Measurements from ENCODE around the gene SETD4.
A peak's percentile ranks its signal among the peaks of the same experiment; 100 is the strongest.

The SETD4 gene

DNA sequence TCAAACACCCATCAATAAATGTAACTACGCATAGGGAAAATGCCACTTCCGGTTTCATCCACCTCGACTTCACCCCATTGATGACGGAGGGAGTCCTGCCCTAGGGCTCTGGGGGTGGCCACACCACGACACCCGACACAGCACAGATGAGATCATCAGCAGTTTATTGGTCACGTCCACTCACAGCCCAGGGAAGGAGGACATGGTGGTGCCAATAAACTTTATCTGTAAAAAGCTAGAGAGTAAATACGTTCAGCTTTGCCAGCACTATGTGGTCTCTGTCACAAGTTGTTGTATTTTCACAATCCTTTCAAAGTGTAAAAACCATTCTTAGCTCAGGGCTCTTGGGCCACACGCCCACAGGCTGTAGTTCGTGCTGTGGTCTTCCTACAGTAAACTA is 16.3 kb downstream of the SETD4 start:
- DNase-seq, result no peak

GRCh38 chr21:36041910-36042309 is 18.4 kb downstream of the SETD4 start:
- DNase-seq, result no peak

DNA sequence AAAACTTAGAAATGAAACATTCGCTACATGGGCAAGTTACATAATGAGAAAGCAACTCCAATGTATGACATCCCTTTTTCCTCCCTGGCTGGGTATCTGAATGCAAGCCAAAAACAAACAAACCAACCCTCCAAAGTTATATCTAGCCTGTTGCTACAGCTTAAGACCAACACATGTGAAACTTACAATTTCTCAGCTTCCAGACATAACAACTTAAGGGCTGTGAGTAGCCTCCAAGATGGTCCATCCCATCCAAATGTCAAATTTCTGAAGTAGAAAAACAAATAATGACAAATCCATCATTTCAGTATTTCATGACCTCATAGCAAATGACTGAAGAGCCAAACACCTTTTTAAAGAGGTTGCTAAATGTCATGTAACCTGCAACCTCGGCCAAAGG is 19.9 kb downstream of the SETD4 start:
- DNase-seq, result no peak

- DNase-seq, result no peak
Measured at GRCh38 chr21:36039861-36040260, 20.5 kb downstream of the SETD4 start.

GRCh38 chr21:36038701-36039497 is 21.4 kb downstream of the SETD4 start:
- no peak for DNase-seq

DNA sequence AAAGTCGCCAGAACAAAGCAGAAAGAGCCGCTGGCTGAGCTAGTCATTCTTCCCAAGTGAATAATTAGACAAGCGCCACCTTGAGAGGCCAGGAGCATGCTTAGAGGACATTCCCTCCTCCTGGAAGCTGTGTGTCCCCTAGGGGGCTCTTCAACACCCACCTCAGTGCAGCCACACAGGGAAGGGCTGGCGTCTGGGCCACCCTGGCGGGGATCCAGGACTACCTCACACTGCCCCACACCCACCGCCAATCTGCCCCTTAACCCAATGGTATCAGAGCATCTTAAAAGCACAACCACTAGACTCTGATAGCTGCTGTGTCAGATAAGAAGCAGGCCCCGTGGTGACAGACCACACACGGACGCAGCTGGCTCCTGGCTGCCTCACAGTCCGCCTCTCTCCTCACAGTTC is 24.9 kb downstream of the SETD4 start:
- DNase-seq, result no peak

DNA sequence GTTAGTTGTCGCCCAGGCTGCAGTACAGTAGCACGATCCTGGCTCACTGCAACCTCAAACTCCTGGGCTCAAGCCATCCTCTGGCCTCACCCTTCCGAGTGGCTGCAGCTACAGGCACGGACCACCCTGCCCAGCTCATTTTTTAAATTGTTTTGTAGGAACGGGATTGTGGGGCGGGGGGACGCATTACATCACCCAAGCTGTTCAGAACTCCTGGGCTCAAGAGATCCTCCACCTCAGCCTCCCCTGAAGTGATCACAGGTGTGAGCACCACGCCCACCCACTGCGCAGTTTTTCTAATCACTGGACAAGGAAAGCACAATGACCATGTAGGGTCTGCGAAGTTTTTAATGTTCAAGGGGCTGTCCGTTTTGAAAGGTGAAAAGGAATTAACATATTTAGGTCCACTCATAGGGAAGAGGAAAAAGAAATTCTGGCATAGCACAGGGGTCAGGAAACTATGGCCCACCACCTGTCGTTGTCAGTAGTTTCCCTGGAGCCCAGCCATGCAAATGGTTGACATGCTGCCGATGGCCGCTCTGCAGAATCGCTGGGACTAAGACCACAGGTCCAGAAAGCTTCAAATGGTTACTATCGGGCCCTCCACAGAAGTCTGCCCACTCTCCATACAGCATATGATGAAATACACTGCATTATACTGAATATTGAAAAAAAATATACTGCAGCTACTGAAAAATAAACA is 26.0 kb downstream of the SETD4 start:
- DNase-seq, result no peak

GRCh38 chr21:36032647-36033406 is 27.5 kb downstream of the SETD4 start:
- no peak for DNase-seq

GRCh38 chr21:36030581-36031189 is 29.6 kb downstream of the SETD4 start:
- peak; percentile 19 for DNase-seq

DNA sequence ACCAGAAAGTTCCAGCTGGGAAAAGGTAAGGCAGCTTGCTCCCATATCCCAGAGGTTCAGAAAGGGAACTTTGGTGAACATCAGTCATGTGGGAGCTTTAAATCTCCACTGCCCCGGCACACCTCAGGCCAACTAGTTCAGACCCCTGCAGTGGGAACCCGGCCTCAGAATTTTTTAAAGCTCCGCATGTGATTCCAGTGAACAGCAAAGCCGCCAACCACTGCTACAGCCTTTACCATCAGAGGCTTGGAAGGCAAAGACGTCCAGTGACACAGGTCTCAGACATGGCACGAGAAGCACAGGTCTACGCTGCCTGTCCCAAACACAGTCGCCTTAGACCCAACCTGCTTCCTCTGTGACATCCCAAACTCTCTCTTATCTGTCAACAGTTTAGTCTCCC is 31.0 kb downstream of the SETD4 start:
- no peak for DNase-seq

- peak; percentile 64 for DNase-seq
Measured at GRCh38 chr21:36028127-36029069, 31.9 kb downstream of the SETD4 start.

DNA sequence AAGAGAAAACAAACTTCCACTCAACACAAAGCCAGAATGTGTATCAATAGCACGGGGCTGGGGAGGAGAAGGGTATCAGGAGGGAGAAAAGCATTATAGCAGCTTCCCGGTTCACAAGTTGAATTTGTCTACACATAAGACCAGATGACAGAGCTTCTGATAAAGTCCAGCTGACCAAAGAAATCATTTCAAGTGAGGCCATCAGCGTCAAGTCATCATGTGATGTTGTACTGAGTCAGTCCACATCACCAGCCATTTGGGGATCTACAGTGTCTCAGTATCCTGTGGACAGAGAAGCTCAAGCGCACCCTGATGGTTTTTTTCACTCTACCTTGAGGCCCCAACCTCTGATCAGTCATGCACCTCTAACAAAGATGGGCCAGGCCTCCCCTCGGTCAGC is 33.0 kb downstream of the SETD4 start:
- DNase-seq, result no peak

DNA sequence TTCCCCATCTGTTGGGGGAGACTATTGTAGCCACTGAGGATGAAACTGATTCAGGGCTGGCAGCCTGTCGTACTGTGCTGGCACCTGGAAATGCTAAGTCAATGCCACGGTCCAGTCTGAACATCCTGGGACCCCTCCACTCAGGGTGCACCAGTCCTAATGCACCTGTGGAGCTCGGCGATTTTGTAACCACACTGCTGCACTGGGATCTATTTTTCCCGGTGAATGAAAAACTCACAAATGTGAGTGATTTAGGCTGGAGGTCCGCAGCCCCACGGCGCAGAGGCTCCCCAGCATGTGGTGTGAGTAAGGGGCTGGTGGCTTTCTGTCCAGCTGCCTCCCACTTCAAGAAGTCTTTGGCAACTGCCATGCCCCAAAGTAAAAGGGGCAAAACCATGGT is 35.5 kb downstream of the SETD4 start:
- no peak for DNase-seq

GRCh38 chr21:36023092-36023480 is 37.2 kb downstream of the SETD4 start:
- no peak for DNase-seq

- peak; percentile 28 for DNase-seq
Measured at GRCh38 chr21:36022427-36023091, 37.8 kb downstream of the SETD4 start.

DNA sequence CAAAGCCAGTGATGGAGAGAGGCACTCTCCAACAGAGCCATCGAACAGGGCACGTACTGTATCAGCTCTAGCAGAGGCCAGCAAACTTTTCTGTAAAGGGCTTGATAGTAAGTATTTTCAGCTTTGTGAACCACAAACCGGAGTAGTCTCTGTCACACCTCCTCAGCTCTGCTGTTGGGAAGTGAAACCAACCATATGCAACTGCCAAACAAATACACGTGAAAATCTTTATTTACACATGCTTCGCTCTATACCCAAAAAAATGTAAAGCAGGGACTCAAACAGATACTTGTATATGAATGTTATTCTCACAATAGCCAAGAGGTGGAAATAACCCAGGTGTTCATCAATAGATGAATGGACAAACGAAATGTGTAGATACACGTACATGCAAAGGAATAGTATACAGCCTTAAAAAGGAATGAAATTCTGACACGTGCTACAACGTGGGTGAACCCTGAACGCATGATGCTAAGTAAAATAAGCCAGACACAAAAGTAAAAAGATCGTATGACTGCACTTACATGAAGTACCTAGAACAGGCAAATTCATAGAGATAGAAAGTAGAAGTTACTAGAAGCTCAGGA is 39.0 kb downstream of the SETD4 start:
- no peak for DNase-seq

- DNase-seq, result no peak
Measured at GRCh38 chr21:36015045-36015444, 45.3 kb downstream of the SETD4 start.

DNA sequence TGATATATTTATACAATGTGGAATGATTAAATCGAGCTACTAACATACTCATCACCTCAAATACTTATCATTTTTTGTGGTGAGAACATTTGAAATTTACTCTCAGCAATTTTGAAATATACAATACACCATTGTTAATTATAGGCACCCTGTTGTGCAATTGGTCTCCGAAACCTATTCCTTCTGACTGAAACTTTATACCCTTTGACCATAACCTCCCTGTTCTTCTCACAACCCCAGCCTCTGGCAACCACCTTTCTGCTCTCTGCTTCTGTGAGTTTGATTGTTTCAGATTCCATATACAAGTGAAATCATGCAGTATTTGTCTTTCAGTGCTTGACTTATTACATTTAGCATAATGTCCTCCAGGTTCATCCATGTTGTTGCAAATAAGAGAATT is 49.5 kb downstream of the SETD4 start:
- DNase-seq, result no peak

DNA sequence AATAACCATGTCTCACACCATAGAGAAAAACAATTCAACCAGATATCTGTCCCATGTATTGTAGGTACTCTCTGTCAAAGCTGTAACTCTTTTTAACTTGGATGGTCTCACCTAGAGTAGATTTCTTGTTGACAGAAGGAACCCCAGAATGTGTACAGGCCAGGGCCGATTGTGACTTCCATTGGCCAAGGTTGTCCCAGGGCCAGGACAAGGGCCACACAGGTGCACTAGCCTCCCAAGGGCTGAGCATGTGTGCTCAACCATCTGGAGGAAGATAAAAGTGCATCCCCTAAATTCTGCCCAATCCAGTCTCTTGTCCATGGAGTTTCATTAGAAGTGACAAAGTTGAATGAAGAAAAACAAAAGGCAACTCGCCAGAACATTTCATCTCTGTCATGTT is 51.8 kb downstream of the SETD4 start:
- no peak for DNase-seq

DNA sequence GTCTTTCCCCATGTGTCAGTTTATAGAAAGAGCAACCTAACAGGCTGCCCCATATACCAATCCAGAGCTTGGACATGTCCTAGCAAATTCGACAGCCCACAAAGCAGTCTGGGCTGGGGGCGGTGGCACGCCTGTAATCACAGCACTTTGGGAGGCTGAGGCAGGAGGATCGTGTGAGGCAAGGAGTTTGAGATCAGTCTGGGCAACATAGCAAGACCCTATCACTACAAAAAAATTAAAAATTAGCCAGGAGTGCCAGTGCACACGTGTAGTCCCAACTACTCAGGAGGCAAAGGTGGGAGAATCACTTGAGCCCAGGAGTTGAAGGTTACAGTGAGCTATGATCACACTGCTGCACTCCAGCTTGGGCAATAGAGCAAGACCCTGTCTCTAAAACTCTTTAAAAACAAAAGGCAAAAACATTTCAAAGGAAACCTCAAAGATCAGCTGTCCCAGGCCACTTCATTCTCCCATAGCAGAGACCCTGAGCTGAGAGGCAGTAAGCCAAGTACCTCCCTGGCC is 54.4 kb downstream of the SETD4 start:
- no peak for DNase-seq

GRCh38 chr21:36005018-36005417 is 55.3 kb downstream of the SETD4 start:
- no peak for DNase-seq

Measured in fibroblast of skin of back (primary cell).